K562 (cell line): ENCODE data around the gene CXCL17. TPM values are rescaled to one million over a fixed set of nuclear protein-coding genes. Genes with fewer than 3 reads are reported as not detected.

Experiments used
- L3MBTL2 ChIP-seq: fragments of 450-650 bp; IDR thresholded peaks from 2 replicates; pipeline ENCODE4 v1.6.1; 2016; ENCODE audit warnings: mild to moderate bottlenecking, moderate library complexity
- MAX ChIP-seq: sonication (generic); formaldehyde crosslinking; IDR thresholded peaks from 2 replicates; pipeline ENCODE4 v1.9.0; 2022; ENCODE audit warnings: mild to moderate bottlenecking, missing genetic modification reagents
- MYC ChIP-seq, 2 experiments: fragments of 250-450 bp in 1 of 2; sonication (Bioruptor Pico) in 1 of 2; IDR thresholded peaks; 2 replicates each; pipeline versions ENCODE4 v1.5.1 to v1.6.1; 2012 to 2021; ENCODE audit warnings: low read depth in 2 of 2, borderline replicate concordance in 1 of 2, improper control_type of control experiment in 1 of 2, low read length in 1 of 2, mild to moderate bottlenecking in 1 of 2, moderate library complexity in 1 of 2
- POU5F1 ChIP-seq: fragments of 150-350 bp; IDR thresholded peaks from 2 replicates; pipeline ENCODE4 v1.6.1; 2014; ENCODE audit warnings: borderline replicate concordance, low read length, low read depth, mild to moderate bottlenecking; ENCODE audit not compliant: partially characterized antibody
- PRMT5 ChIP-seq: sonication (generic); formaldehyde crosslinking; IDR thresholded peaks from 2 replicates; pipeline ENCODE4 v1.5.0; 2020; ENCODE audit warnings: missing genetic modification reagents
- RBFOX2 ChIP-seq: fragments of 200-400 bp; formaldehyde crosslinking; IDR thresholded peaks from 2 replicates; pipeline ENCODE4 v1.6.1; 2017; ENCODE audit warnings: low read depth, mild to moderate bottlenecking, low read length, moderate library complexity
- TFAP4 ChIP-seq: sonication (generic); formaldehyde crosslinking; IDR thresholded peaks from 2 replicates; pipeline ENCODE4 v1.8.0; 2022; ENCODE audit warnings: missing genetic modification reagents, mild to moderate bottlenecking, moderate library complexity, borderline replicate concordance
- TRIM24 ChIP-seq, 2 experiments: fragments of 450-650 bp; IDR thresholded peaks; 2 replicates each; pipeline ENCODE4 v1.6.1; 2016
- USF2 ChIP-seq: sonication (generic); formaldehyde crosslinking; IDR thresholded peaks from 2 replicates; pipeline ENCODE4 v1.5.0; 2020; ENCODE audit warnings: missing genetic modification reagents
- ZBTB2 ChIP-seq: fragments of 450-650 bp; IDR thresholded peaks from 2 replicates; pipeline ENCODE4 v1.6.1; 2016; ENCODE audit warnings: antibody characterized with exemption
- ZNF586 ChIP-seq: fragments of 450-650 bp; formaldehyde crosslinking; conservative IDR thresholded peaks from 2 replicates; pipeline ENCODE4 v1.4.0; 2020; ENCODE audit warnings: mild to moderate bottlenecking, moderate library complexity
- ZNF740 ChIP-seq, 3 experiments: fragments of 200-800 bp in 1 of 3; sonication (Bioruptor generic) in 1 of 3; sonication (generic) in 1 of 3; formaldehyde crosslinking in 1 of 3; IDR thresholded peaks; 2 replicates each; pipeline versions ENCODE4 v1.6.1 to v1.8.0; 2016 to 2022; ENCODE audit warnings: mild to moderate bottlenecking in 2 of 3, missing compliant biosample characterization in 2 of 3, missing genetic modification characterization in 2 of 3, missing genetic modification reagents in 1 of 3
- ZNF830 ChIP-seq: fragments of 250-450 bp; sonication (Bioruptor Pico); IDR thresholded peaks from 2 replicates; pipeline ENCODE4 v1.5.0; 2021; ENCODE audit warnings: mild to moderate bottlenecking
- polyA plus RNA-seq, 8 experiments: library from polyadenylated mRNA; depleted of rRNA in 4 of 8; stranded (reverse) in 5 of 8; unstranded in 3 of 8; fragments of >200 nt; fragmentation: Nextera tagmentation in 2 of 8; fragmentation: Illumina TruSeq in 1 of 8; extraction: Ambion mirVana in 2 of 8; extraction: Trizol in 1 of 8; gene quantifications; 2 replicates each; pipeline versions ENCODE4 v1.2.1 to v1.2.3, GENCODE V29; 2011 to 2014; ENCODE audit warnings: inconsistent platforms in 1 of 8, missing spikeins in 1 of 8
- total RNA-seq, 7 experiments: library from RNA; depleted of rRNA in 6 of 7; stranded (reverse); fragments of >200 nt in 6 of 7; fragmentation: Illumina TruSeq in 2 of 7; extraction: Trizol in 2 of 7; gene quantifications; 2 replicates each; pipeline versions ENCODE4 v1.2.1 to v1.2.3, GENCODE V29; 2011 to 2021; ENCODE audit warnings: low replicate concordance in 1 of 7

The CXCL17 gene
- total and polyA plus RNA-seq, 9 of the 15 experiments (the other 6 are each of a cell fraction or from before 2014, with no cell fraction given) = 0.10 to 0.15 TPM; not detected in 7

GRCh38 chr19:42386974-42387707 lies 55.6 kb downstream of the CXCL17 start (continued):
- TF ChIP-seq USF2 (CRISPR knock-in tag) (no peak), TRIM24 (IDR thresholded peaks at IDR 0.05) (peak in 1 of 2 experiments; percentile 72; a peak in 1 of 4 replicates), L3MBTL2 (peak; percentile 70), POU5F1 (no peak), ZNF740 (CRISPR knock-in tag; IDR thresholded peaks at IDR 0.05) (no peak), ZNF740 (tag; IDR thresholded peaks at IDR 0.05) (peak in 1 of 2 experiments; percentile 47; a peak in 2 of 4 replicates), PRMT5 (CRISPR knock-in tag) (no peak), ZNF586 (CRISPR knock-in tag) (no peak), TFAP4 (0 out of 2 replicates have a peak, but pooled peaks have one; percentile 16), MAX (CRISPR knock-in tag) (peak; percentile 42; the same call in 1 of the 2 replicates), ZBTB2 (0 out of 2 replicates have a peak, but pooled peaks have one; percentile 32), MYC (IDR thresholded peaks at IDR 0.05; ENCODE audit: low read depth, low read length) (0 out of 2 replicates have a peak, but pooled peaks have one; percentile 10), MYC (CRISPR knock-in tag; IDR thresholded peaks at IDR 0.05; ENCODE audit: borderline replicate concordance, low read depth) (no peak), ZNF830 (CRISPR knock-in tag) (no peak), RBFOX2 (peak; percentile 66)
